BLaER1 treated with 17β-estradiol and CSF1 and Interleukin-3, amounts not matched to agents 10 nM and 100 nM (cell line): Measurements from ENCODE around the gene WNK2.

Experiments
- H3K27ac ChIP-seq, 11 experiments: shearing (Covaris generic); formaldehyde crosslinking; 2 replicates each; pipeline ENCODE4 v1.8.1; 2022
- H3K27me3 ChIP-seq, 11 experiments: shearing (Covaris generic); formaldehyde crosslinking; 2 replicates each; pipeline ENCODE4 v1.8.1; 2022
- H3K36me3 ChIP-seq, 11 experiments: shearing (Covaris generic); formaldehyde crosslinking; 2 replicates each; pipeline ENCODE4 v1.8.1; 2022
- H3K4me1 ChIP-seq, 10 experiments: shearing (Covaris generic); formaldehyde crosslinking; 2 replicates each; pipeline ENCODE4 v1.8.1; 2022
- H3K4me2 ChIP-seq, 11 experiments: shearing (Covaris generic); formaldehyde crosslinking; 2 replicates each; pipeline ENCODE4 v1.8.1; 2022
- H3K4me3 ChIP-seq, 10 experiments: shearing (Covaris generic); formaldehyde crosslinking; 2 replicates each; pipeline ENCODE4 v1.8.1; 2022
- H3K9ac ChIP-seq, 11 experiments: shearing (Covaris generic); formaldehyde crosslinking; 2 replicates each; pipeline ENCODE4 v1.8.1; 2022
- H3K9me3 ChIP-seq, 11 experiments: shearing (Covaris generic); formaldehyde crosslinking; replicated peaks in 1 of 11; 2 replicates each; pipeline ENCODE4 v1.8.1; 2022
- H4K20me1 ChIP-seq, 11 experiments: shearing (Covaris generic); formaldehyde crosslinking; 2 replicates each; pipeline ENCODE4 v1.8.1; 2022
- Cebpa-rat ChIP-seq, 11 experiments: shearing (Covaris generic); IDR thresholded peaks; 2 replicates each; pipeline ENCODE4 v1.8.1; 2022

WNK2 gene

DNA sequence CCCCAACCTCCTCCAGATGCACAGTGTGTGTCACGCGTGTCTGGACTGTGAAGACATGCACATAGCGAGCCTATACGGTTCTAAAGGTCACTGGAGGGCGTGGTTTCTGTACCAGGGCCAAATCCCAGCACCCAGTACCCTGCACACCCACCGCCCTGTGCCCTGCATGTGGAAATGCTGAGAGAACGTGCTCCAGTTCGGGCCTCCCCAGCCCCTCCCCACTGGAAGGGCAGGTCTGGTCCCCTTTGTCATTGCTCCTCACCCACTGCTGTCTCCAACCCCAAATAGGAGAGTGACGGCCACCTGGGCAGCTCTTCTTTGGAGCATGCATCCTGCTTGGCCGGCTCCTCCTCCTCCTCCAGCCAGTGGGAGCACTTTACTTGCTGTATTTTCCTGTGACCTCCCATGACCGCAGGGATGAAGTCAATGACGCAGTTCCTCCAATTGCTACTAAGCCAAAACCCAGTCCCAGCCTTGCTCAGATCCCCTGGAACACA is 116.7 kb downstream of the WNK2 start:
- Histone ChIP-seq H3K4me3 (no peak overlapping the region), H3K9ac (no peak overlapping the region), H3K4me1 (peaks cover 0 to 52% (median 30%) of the 10 kb centered on the region in 10 experiments; a peak in 18 of 20 replicates), H3K27ac (no peak overlapping the region), H3K9me3 (no peaks in the 10 kb centered on the region), H3K36me3 (no peaks in the 10 kb centered on the region), H3K27me3 (no peaks in the 10 kb centered on the region), H3K4me2 (no peak overlapping the region; a peak in 1 of 22 replicates), H4K20me1 (peaks cover 0 to 26% (median 0%) of the 10 kb centered on the region in 11 experiments; a peak in 3 of 22 replicates)
- TF ChIP-seq Cebpa-rat (IDR thresholded peaks at IDR 0.05): no peak

DNA sequence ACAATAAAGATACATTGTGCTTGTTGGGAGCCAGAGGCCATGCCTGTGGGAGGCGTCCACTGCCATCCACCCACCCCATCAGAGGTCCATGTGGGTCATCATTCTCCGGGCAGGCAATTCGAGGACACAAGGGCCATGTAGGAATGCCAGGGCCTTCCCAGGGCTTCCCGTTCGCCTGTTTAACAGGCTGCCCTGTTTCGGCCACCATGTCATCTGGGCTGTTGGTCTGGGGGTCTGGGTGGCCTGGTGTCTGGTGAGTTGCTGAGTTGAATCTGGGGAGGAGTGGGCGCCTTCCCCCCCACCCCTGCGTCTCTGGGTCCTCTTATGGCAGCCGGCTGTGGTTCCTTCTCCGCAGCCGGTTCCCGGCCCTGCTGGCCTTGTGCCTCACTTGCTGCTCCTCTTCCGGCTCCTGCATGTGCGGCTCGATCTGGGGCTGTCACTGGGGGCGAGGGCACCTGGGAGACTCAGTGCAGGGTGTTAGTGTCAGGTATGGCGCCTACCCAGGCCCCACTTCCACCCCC is 117.4 kb downstream of the WNK2 start:
- Histone ChIP-seq H3K27me3 (no peaks in the 10 kb centered on the region), H3K9ac (peak overlapping the region in 1 of 11 experiments; percentile 41; a peak in 1 of 22 replicates), H3K4me3 (no peak overlapping the region), H3K36me3 (no peaks in the 10 kb centered on the region), H3K9me3 (no peaks in the 10 kb centered on the region), H3K27ac (no peak overlapping the region), H3K4me1 (peaks cover 0 to 55% (median 30%) of the 10 kb centered on the region in 10 experiments; a peak in 18 of 20 replicates), H4K20me1 (peaks cover 0 to 30% (median 0%) of the 10 kb centered on the region in 11 experiments; a peak in 4 of 22 replicates), H3K4me2 (no peak overlapping the region)
- TF ChIP-seq Cebpa-rat (IDR thresholded peaks at IDR 0.05): no peak

DNA sequence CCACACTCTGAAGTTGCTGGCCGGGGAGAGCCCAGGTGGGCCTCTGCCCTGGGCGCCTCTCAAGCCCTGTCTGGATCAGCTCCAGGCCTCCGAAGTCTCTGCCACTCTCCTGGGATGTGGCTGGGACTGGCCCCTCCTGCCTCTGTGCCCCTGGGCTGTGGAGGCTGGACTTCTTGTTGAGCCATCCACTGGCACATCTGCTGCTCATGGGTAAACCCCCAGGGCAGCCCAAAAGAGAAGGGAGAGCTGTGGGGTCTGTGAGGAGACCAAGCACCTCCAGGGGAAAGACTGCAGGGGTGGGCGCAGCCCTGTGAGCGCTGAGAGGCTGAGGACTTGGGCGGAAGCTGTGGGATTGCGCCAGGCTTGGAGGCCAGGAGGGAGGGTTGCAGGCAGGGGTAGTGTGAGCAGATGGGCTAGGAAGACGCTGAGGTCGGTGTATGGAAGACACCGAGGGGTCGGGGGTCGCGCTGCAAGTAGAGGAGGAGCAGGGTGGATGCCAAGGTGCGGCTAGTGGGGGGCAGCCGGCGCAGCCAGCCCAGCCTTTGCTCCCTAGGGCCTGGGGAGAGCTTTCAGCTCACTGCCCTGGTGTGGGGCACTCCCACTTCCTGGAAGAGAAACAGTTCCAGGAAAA is 118.1 kb downstream of the WNK2 start:
- Histone ChIP-seq H3K9ac (peak overlapping the region in 3 of 11 experiments; percentile 19 to 41 (median 37); a peak in 1 of 22 replicates), H3K4me1 (peaks cover 0 to 59% (median 29%) of the 10 kb centered on the region in 10 experiments; a peak in 18 of 20 replicates), H3K36me3 (no peaks in the 10 kb centered on the region), H3K4me3 (no peak overlapping the region), H3K4me2 (peak overlapping the region; percentile 3 to 50 (median 41); a peak in 18 of 22 replicates), H4K20me1 (peaks cover 0 to 30% (median 0%) of the 10 kb centered on the region in 11 experiments; a peak in 4 of 22 replicates), H3K27me3 (no peaks in the 10 kb centered on the region), H3K9me3 (no peaks in the 10 kb centered on the region), H3K27ac (0 out of 22 replicates have a peak overlapping the region, but pooled peaks of 1 of the 11 experiments have one; percentile 13)
- TF ChIP-seq Cebpa-rat (IDR thresholded peaks at IDR 0.05): no peak

DNA sequence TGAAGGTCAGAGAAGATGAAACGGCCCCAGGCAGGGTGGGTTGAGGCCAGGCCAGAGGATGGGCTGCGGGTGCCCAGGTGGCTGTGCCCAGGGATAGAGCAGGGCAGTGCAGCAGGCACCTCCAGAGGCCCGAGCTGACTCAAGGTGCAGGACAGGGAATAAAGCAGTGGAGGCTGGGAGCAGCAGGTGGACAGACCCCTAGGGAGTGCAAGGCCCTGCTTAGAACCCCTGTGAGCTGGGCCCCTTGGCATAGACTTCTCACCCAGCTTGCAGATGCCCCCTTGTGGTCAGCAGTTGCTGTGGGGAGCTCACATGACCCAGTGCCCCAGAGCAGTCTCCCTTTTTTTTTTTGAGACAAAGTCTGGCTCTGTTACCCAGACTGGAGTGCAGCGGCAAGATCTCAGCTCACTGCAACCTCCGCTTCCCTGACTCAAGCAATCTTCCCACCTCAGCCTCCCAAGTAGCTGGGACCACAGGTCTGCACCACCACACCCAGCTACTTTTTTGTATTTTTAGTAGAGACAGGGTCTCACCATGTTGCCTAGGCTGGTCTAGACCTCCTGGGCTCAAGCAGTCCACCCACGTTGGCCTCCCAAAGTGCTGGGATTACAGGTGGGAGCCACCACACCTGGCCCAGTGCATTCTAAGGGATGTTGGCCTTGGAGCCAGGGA is 118.8 kb downstream of the WNK2 start:
- no peaks in the 10 kb centered on the region for H3K9me3 ChIP-seq
- no peaks in the 10 kb centered on the region for H3K27me3 ChIP-seq
- no peaks in the 10 kb centered on the region for H3K36me3 ChIP-seq
- peak overlapping the region in 3 of 11 experiments; percentile 19 to 41 (median 37); a peak in 1 of 22 replicates for H3K9ac ChIP-seq
- no peak overlapping the region for H3K27ac ChIP-seq
- H4K20me1 ChIP-seq: peaks cover 0 to 30% (median 0%) of the 10 kb centered on the region in 11 experiments; a peak in 4 of 22 replicates
- H3K4me1 ChIP-seq: peaks cover 0 to 52% (median 22%) of the 10 kb centered on the region in 10 experiments; a peak in 18 of 20 replicates
- no peak for TF ChIP-seq Cebpa-rat (IDR thresholded peaks at IDR 0.05)
- H3K4me3 ChIP-seq: no peak overlapping the region
- peak overlapping the region; percentile 3 to 50 (median 41); a peak in 18 of 22 replicates for H3K4me2 ChIP-seq

DNA sequence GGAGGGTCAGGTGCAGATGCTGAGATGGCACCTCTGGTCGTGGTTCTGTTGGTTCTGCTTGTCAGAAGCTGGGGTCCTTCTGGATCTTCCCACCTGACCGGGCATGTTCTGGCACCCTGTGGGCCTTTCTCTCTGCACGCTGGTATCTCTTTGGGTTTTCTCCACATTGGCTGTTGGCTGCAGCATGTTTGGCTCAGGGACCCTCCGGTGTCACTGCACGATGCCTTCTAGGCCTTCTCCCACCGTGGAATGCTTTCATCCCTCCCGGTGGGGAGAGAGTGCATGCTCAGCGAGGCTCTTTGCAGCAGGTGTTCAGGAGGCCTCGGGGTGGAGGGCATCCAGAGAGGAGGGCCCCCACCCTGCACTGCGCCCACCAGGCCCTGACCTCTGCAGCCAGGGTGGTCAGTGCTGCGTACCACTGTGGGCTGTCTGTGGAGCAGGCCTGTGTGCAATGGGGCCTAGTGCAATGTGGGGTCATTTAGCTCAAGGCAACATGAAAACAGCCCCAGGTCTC is 119.4 kb downstream of the WNK2 start:
- Histone ChIP-seq H3K4me1 (peaks cover 0 to 46% (median 16%) of the 10 kb centered on the region in 10 experiments; a peak in 18 of 20 replicates), H4K20me1 (peaks cover 0 to 24% (median 0%) of the 10 kb centered on the region in 11 experiments; a peak in 3 of 22 replicates), H3K36me3 (no peaks in the 10 kb centered on the region), H3K27me3 (no peaks in the 10 kb centered on the region), H3K4me2 (no peak overlapping the region), H3K27ac (no peak overlapping the region), H3K9me3 (no peaks in the 10 kb centered on the region), H3K4me3 (no peak overlapping the region), H3K9ac (no peak overlapping the region)
- TF ChIP-seq Cebpa-rat (IDR thresholded peaks at IDR 0.05): no peak

DNA sequence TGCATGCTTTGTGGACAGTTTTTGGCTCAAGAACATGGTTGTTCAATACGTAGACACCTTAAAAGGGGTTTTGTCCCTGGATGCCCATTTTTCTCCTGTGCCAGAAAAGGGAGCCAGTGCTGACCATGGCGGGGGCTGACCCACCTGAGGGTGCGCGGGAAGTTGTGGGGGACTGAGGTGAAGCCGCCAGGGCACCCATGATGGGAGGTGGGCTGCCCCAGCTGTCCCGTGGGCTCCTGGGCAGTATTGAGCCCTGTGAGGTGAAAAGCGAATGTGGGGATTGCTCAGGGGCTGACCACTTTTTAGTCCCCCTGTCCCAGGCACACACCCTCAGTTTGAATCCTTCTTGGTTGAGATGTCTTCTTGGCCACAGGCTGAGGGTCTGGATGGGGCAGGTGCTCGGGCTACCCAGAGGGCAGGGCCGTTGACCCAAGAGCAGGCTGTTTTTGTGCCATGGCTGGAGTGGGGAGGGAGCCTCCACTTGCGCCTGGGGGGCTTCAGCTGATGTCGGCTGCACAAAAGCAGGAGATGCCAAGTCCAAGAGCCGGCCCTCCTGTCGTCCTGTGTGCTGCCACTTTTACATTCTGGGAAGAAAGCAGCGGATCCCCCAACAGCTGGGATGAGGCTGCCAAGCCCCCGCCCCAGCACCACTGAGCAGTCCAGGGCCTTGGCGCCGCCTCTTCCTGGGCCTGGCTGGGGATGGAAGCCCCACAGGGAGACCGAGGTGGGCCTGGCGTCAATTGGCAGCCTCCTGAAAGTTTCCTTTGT is 120.1 kb downstream of the WNK2 start:
- no peaks in the 10 kb centered on the region for H3K27me3 ChIP-seq
- no peaks in the 10 kb centered on the region for H3K9me3 ChIP-seq
- peak overlapping the region in 1 of 11 experiments; percentile 37; a peak in 2 of 22 replicates for H3K9ac ChIP-seq
- no peak for TF ChIP-seq Cebpa-rat (IDR thresholded peaks at IDR 0.05)
- no peaks in the 10 kb centered on the region for H3K36me3 ChIP-seq
- peaks cover 0 to 24% (median 0%) of the 10 kb centered on the region in 11 experiments; a peak in 3 of 22 replicates for H4K20me1 ChIP-seq
- H3K4me3 ChIP-seq: no peak overlapping the region
- peaks cover 0 to 41% (median 12%) of the 10 kb centered on the region in 10 experiments; a peak in 18 of 20 replicates for H3K4me1 ChIP-seq
- H3K27ac ChIP-seq: no peak overlapping the region
- no peak overlapping the region for H3K4me2 ChIP-seq

DNA sequence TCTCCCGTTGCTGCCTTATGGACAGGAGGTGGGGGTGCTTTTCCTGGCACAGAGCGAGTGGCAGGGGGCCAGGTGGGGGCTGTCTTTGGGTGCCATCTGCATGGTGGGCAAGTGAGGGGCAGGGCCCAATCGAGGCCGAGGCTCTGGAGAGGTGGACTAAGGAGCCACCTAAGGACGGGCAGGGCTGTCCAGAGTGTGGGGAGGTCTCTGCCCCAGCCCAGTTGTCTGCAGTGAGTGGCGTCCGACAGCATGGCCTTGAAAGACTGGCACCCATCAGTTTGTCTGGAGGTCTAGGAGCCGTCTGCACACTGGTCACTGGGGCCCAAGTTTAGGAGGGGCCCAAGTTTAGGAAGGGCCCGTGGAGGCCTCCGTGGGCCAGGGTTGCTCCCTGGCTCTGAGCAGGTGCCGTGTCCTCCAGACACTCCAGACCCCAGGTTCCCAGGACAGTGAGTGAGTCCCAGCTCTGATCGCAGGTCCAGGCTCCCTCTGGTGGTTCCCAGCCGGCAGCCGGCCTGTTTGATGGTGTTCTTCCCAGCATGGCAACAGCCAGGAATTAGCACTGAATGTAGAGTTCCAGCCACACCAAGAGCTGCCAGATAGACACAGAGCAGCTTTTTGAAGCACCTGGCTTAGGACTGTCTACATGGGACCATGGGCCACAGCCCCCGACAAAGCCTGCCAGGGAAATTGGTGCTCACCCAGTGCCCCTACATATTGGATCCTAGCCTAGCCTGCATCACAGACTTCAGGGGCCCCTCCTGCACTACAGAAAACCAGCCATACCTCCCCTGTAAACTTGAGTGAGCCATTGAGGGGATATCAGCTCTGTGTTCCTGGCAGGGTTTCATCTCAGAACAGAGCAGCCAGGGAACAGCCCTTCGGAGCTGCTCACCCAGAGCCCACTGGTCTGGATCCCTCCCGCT is 120.9 kb downstream of the WNK2 start:
- Histone ChIP-seq H4K20me1 (peaks cover 0 to 24% (median 0%) of the 10 kb centered on the region in 11 experiments; a peak in 3 of 22 replicates), H3K27ac (no peak overlapping the region), H3K9ac (peak overlapping the region in 1 of 11 experiments; percentile 37; a peak in 2 of 22 replicates), H3K36me3 (no peaks in the 10 kb centered on the region), H3K27me3 (no peaks in the 10 kb centered on the region), H3K4me1 (peaks cover 0 to 41% (median 12%) of the 10 kb centered on the region in 10 experiments; a peak in 18 of 20 replicates), H3K9me3 (no peaks in the 10 kb centered on the region), H3K4me3 (no peak overlapping the region), H3K4me2 (no peak overlapping the region)
- no peak for TF ChIP-seq Cebpa-rat (IDR thresholded peaks at IDR 0.05)
